Skeletal muscle tissue (tissue), 4 donors: ENCODE measurements around the gene ETV6. TPM values are rescaled to one million over a fixed set of nuclear protein-coding genes. Genes with fewer than 3 reads are reported as not detected.
A peak's percentile ranks its signal among the peaks of the same experiment; 100 is the strongest.

ENCODE experiments used
- H3K27ac ChIP-seq: one replicate; pipeline ENCODE4 v1.7.0; 2013; ENCODE audit warnings: mild to moderate bottlenecking, low read depth, low read length, inconsistent platforms
- H3K27me3 ChIP-seq, 3 donors: one replicate each; pipeline ENCODE4 v1.7.0; 2013; ENCODE audit warnings: low read length in 3 of 3; ENCODE audit not compliant: control insufficient read depth in 3 of 3, insufficient read depth in 3 of 3
- H3K36me3 ChIP-seq, 3 donors: one replicate each; pipeline ENCODE4 v1.7.0; 2013; ENCODE audit warnings: low read length in 3 of 3; ENCODE audit not compliant: control insufficient read depth in 3 of 3, insufficient read depth in 3 of 3
- H3K4me1 ChIP-seq, 3 donors: one replicate each; pipeline ENCODE4 v1.7.0; 2013; ENCODE audit warnings: low read length in 3 of 3, mild to moderate bottlenecking in 3 of 3; ENCODE audit not compliant: control insufficient read depth in 3 of 3, insufficient read depth in 3 of 3
- H3K4me3 ChIP-seq, 3 donors: one replicate each; pipeline ENCODE4 v1.7.0; 2013; ENCODE audit warnings: low read length in 3 of 3
- H3K9ac ChIP-seq, 3 donors: one replicate each; pipeline ENCODE4 v1.7.0; 2013; ENCODE audit warnings: low read length in 3 of 3, mild to moderate bottlenecking in 3 of 3, moderate library complexity in 2 of 3, low read depth in 1 of 3
- H3K9me3 ChIP-seq, 3 donors: one replicate each; pipeline ENCODE4 v1.7.0; 2013; ENCODE audit warnings: low read length in 3 of 3; ENCODE audit not compliant: control insufficient read depth in 3 of 3
- total RNA-seq: library from RNA; depleted of rRNA; stranded (reverse); fragments of >200 nt; gene quantifications from one replicate; pipeline ENCODE4 v1.2.3, GENCODE V29; 2014
- donor health status: Osteomylitis.

Gene ETV6
- total RNA-seq, 1 donor from 2014 or later, result 4.2 TPM

GRCh38 chr12:11916113-11916512 lies 266.6 kb downstream of the ETV6 start:
- H3K4me3 ChIP-seq, result no peak overlapping the region
- no peak overlapping the region for H3K27ac ChIP-seq
- no peak overlapping the region for H3K9ac ChIP-seq
- H3K9me3 ChIP-seq, result no peaks in the 10 kb centered on the region
- no peaks in the 10 kb centered on the region for H3K36me3 ChIP-seq
- no peaks in the 10 kb centered on the region for H3K27me3 ChIP-seq
- H3K4me1 ChIP-seq, result no peaks in the 10 kb centered on the region

GRCh38 chr12:11916771-11917170 lies 267.3 kb downstream of the ETV6 start:
- H3K9me3 ChIP-seq, result no peaks in the 10 kb centered on the region
- no peak overlapping the region for H3K27ac ChIP-seq
- no peaks in the 10 kb centered on the region for H3K4me1 ChIP-seq
- no peaks in the 10 kb centered on the region for H3K27me3 ChIP-seq
- H3K36me3 ChIP-seq, result no peaks in the 10 kb centered on the region
- H3K9ac ChIP-seq, result no peak overlapping the region
- no peak overlapping the region for H3K4me3 ChIP-seq

DNA sequence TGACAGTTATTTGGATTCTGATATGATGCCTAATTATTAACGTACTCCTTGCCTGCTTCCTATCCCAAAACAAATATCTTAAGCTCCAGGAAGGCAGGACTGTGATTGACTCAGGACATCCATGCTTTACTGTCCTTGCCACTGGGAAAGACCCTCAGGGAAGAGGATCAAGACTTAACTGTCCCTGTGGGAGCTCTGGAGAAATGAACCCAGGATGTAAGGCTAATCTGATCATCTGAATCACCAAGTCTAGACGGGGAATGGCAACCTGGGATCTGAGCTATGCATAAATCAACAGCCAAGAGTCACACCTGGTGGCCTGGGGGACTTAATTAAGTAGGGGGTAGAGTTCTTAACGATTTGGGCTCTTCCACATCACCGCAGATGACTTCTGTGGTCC lies 268.0 kb downstream of the ETV6 start:
- H3K36me3 ChIP-seq, result no peaks in the 10 kb centered on the region
- H3K9me3 ChIP-seq, result no peaks in the 10 kb centered on the region
- no peak overlapping the region for H3K9ac ChIP-seq
- H3K27me3 ChIP-seq, result no peaks in the 10 kb centered on the region
- H3K4me3 ChIP-seq, result no peak overlapping the region
- no peak overlapping the region for H3K27ac ChIP-seq
- no peaks in the 10 kb centered on the region for H3K4me1 ChIP-seq

- Histone ChIP-seq H3K4me1 (no peaks in the 10 kb centered on the region), H3K9ac (no peak overlapping the region), H3K9me3 (no peaks in the 10 kb centered on the region), H3K36me3 (no peaks in the 10 kb centered on the region), H3K27ac (no peak overlapping the region), H3K27me3 (no peaks in the 10 kb centered on the region), H3K4me3 (no peak overlapping the region)
Measured at GRCh38 chr12:11920231-11920630, 270.8 kb downstream of the ETV6 start.

DNA sequence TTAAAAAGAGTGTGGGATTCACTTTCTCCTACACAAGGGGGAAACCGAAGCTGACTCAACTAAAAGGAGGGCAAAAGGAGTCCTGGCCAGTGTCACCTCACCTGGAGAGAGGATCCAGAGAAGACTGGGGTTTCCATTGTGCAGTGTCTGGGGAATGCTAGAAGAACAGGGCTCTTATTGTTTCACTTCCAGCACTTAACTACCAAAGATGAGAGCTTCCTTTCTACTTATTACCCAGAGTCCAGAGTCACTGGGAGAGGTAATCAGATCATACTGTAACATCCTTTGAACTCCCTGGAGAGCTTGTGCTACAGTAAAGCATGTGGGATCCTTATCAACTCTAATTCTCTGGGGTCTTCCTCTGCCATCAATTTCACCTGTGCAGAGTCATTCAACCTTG lies 272.9 kb downstream of the ETV6 start:
- Histone ChIP-seq H3K4me1 (no peaks in the 10 kb centered on the region), H3K9ac (no peak overlapping the region), H3K4me3 (no peak overlapping the region), H3K27me3 (no peaks in the 10 kb centered on the region), H3K27ac (no peak overlapping the region), H3K36me3 (no peaks in the 10 kb centered on the region), H3K9me3 (no peaks in the 10 kb centered on the region)

DNA sequence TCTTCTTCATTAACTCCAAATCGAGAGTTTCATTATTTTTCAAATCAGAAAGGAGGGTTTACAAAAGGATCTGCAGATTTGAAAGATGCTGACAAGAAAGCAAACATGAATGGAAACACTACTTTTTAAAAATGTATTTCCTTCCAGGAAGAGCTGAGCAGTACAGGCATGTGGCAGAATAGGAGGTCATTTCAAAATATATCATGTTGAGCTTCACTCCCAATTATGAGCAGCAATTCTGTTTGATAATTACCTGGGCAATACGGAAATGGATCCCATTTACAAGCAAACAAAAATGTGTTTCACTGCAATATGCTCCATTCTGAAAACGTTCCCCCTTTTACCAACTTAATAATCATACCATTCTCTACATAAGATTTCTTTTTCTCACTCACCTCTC lies 273.6 kb downstream of the ETV6 start:
- no peak overlapping the region for H3K9ac ChIP-seq
- no peaks in the 10 kb centered on the region for H3K4me1 ChIP-seq
- no peaks in the 10 kb centered on the region for H3K27me3 ChIP-seq
- H3K9me3 ChIP-seq, result no peaks in the 10 kb centered on the region
- no peaks in the 10 kb centered on the region for H3K36me3 ChIP-seq
- H3K27ac ChIP-seq, result no peak overlapping the region
- no peak overlapping the region for H3K4me3 ChIP-seq

GRCh38 chr12:11927286-11927935 lies 277.9 kb downstream of the ETV6 start:
- no peaks in the 10 kb centered on the region for H3K27me3 ChIP-seq
- no peak overlapping the region for H3K27ac ChIP-seq
- H3K4me1 ChIP-seq, result no peaks in the 10 kb centered on the region
- no peaks in the 10 kb centered on the region for H3K36me3 ChIP-seq
- no peaks in the 10 kb centered on the region for H3K9me3 ChIP-seq
- no peak overlapping the region for H3K4me3 ChIP-seq
- no peak overlapping the region for H3K9ac ChIP-seq

DNA sequence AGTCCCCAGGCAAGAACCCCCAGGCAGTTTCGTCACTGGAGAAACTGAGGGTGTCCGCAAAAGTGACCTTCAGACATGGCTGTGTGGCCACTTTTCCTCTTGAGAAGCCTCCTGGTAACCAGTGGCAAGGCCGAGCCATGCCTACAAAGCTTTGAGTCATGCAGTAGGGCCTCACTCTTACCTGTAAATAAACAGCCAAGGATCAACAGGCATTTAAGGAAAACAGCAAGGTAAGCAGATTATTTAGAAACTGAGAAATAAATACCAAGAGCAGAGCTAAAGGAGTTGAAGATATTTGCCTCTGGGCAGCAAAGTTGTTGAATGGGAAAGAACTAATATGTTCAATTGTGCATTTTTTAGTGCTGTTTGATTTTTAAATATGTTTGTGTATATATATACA lies 280.2 kb downstream of the ETV6 start:
- no peaks in the 10 kb centered on the region for H3K36me3 ChIP-seq
- no peak overlapping the region for H3K9ac ChIP-seq
- no peak overlapping the region for H3K4me3 ChIP-seq
- H3K27me3 ChIP-seq, result no peaks in the 10 kb centered on the region
- no peaks in the 10 kb centered on the region for H3K4me1 ChIP-seq
- no peak overlapping the region for H3K27ac ChIP-seq
- H3K9me3 ChIP-seq, result no peaks in the 10 kb centered on the region

GRCh38 chr12:11939223-11939622 lies 289.7 kb downstream of the ETV6 start:
- Histone ChIP-seq H3K4me1 (no peaks in the 10 kb centered on the region), H3K36me3 (no peaks in the 10 kb centered on the region), H3K9me3 (no peaks in the 10 kb centered on the region), H3K27me3 (no peaks in the 10 kb centered on the region), H3K27ac (no peak overlapping the region), H3K4me3 (no peak overlapping the region), H3K9ac (no peak overlapping the region)

DNA sequence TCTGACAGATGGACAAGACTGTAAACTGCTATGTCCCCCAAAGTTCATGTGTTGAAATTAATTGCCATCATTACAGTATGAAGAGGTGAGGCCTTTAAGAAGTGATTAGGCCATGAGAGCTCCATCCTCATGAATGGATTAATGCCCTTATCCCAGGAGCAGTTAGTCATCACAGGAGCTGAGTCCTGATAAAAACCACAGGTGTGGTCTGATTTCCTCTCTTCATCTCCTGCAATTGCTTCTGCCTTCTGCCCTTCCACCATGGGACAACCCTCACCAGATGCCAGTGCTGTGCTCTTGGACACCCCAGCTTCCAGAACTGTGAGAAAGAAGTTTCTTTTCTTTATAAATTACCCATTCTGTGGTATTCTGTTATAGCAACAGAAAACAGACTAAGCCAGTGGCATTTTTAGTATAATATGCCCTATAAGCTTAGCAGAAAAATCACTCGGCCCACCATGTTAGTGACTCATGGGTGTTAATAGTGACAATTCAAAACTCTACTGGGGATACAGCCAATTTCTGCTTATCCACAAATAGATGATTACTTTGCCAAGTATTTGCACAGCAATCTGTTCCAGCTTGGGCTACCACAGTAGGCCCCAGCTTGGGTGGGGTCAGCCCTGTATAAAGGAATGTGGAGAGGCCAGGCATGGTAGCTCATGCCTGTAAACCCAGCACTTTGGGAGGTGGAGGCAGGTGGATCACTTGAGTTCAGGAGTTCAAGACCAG lies 292.3 kb downstream of the ETV6 start:
- Histone ChIP-seq H3K27me3 (no peaks in the 10 kb centered on the region), H3K9ac (no peak overlapping the region), H3K36me3 (no peaks in the 10 kb centered on the region), H3K4me3 (peak overlapping the region in 1 of 3 donors; percentile 9), H3K4me1 (no peaks in the 10 kb centered on the region), H3K9me3 (no peaks in the 10 kb centered on the region), H3K27ac (no peak overlapping the region)
